NCI-H2171 (cell line): ENCODE measurements around the gene CNTN5.

Experiments used
- DNase-seq: peaks from one replicate; lab custom pipeline; 2025; lab: John Stamatoyannopoulos, UW

The CNTN5 gene

DNA sequence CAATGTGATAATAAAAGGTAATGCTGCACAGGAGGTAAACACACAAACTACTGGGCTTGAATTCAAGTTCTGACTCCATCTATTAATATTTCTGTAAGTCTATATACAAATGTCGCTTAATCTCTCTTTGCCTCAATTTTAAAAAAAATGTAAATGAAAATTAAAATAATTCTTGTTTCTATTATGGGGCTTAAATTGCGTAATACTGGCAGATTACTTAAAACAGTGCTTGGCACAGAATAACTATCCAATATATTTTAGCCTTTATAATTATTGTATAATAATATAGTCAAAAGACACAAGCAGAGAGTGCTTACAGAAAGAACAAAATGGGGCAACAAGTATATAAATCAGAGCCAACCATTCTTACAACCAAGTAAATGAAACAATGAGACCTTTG lies 489.1 kb downstream of the CNTN5 start:
- DNase-seq: no peak

DNA sequence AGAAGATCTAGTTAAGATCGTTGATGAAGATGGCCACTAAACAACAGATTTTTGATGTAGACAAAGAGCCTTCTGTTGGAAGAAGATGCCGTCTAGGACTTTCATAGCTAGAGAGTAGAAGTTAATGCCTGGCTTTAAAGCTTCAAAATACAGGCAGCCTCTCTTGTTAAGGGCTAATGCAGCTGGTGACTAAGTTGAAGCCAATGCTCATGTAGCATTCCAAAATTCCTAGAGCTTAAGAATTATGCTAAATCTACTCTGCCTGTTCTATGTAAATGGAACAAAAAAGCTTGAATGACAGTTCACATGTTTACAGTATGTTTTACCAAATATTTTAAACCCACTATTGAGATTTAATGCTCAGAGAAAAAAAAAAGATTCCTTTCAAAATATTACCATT lies 492.6 kb downstream of the CNTN5 start:
- no peak for DNase-seq

- DNase-seq: no peak
Observed at GRCh38 chr11:99519095-99519494, 498.3 kb downstream of the CNTN5 start.

GRCh38 chr11:99522467-99523173 lies 501.9 kb downstream of the CNTN5 start:
- no peak for DNase-seq

DNA sequence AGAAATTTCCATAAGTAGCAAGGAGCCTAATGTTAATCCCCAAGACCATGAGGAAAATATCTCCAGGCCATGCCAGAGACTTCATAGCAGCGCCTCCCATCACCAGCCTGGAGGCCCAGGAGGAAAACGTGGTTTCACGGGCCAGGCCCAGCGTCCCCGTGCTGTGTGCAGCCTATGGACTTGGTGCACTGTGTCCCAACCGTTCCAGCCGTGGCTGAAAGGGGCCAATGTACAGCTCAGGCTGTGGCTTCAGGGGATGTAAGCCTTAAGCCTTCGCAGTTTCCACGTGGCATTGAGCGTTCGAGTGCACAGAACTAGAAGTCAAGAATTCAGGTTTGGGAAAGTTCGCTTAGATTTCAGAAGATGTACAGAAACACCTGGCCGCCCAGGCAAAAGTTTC lies 510.7 kb downstream of the CNTN5 start:
- DNase-seq: no peak

DNA sequence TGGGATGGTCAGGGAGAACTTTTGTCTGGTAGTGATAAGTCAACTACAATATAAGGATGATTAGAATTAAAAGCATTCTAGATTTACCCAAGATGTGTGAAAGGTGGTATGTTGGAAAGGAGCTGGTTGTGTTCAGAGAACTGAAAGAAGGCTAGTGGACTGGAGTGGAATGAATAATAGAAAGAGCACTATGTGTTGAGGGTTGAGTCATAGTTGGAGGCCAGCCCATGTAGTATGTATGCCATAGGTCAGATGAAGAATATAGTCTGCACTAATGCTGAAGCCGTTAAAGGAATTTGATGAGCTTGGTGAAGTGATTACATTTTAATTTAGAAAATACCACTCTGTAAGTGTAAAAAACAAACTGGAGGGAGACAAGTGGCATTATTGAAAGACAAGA lies 514.1 kb downstream of the CNTN5 start:
- DNase-seq: no peak

DNA sequence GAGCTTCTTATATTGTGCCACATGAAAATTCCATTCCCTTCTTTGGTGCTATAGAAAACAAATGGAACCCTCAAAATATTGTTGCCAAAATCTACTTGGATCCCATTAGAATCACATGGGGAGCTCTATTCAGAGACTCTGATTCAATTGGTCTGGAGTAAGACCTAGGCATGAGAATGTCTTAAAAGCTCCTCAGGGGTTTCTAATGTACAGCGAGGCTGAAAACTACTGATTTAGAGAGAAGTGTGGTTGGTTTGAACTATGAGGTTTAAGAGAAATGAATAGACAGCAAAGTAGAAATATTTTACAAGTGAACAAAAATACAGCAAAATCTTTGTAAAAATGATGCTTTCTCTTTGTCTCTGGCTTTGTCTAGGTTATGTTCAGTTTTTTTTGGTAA lies 514.7 kb downstream of the CNTN5 start:
- DNase-seq: no peak

- no peak for DNase-seq
Observed at GRCh38 chr11:99535819-99536218, 515.1 kb downstream of the CNTN5 start.

DNA sequence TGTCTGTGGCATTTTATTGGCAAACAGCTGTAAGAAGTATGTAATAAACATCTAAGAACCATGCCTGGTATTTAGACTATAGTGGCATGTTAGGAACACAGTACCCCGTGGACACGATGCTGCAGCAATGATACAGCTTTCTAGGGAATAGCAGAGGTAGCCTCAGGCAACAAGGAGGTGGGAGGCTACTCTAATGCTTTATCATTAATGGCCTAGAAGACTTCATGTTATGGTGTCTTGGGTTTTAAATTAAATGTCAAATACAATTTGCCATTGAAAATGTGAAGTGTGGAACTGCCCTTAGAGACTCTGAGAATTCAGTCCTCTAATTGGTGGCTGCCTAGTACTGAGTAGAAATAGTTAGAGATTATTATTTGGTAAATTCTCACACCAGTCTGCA lies 516.9 kb downstream of the CNTN5 start:
- no peak for DNase-seq

DNA sequence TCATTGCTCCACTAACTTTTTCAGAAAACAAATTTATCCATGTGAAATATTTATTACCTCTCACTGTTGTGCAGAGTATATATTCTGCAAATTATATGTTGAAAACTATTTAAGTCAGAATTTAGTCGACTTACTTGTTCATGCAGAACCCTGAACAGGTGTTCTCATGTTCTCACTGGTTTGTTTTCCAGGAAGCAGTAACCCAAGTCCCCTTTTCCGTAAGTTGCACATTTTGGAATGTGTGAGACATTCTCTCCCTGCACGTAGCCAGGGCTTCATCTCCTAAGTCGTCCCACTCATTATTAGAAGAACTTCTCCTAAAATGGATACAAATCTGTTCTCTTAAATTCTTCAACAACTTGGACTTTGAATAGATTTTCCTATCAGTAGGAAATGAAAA lies 524.9 kb downstream of the CNTN5 start:
- DNase-seq: no peak

DNA sequence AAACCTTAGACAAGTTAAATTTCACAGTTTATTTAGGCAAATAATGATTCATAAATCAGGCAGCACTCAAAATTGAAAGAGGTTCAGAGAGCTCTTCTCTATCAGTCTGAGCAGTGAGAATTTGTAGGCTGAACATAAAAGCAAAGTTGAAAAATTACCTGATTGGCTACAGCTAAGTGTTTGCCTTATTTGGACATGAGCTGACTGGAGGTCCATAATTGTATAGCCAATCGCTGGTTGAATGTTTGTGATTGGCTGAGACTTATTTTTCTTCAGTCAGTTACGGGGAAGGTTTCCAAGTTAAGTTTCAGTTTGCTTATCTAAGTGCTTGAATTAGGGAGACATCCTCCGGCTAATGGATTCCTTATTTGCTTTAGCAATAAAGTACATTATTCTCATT lies 527.5 kb downstream of the CNTN5 start:
- no peak for DNase-seq

GRCh38 chr11:99554232-99554903 lies 533.6 kb downstream of the CNTN5 start:
- no peak for DNase-seq

DNA sequence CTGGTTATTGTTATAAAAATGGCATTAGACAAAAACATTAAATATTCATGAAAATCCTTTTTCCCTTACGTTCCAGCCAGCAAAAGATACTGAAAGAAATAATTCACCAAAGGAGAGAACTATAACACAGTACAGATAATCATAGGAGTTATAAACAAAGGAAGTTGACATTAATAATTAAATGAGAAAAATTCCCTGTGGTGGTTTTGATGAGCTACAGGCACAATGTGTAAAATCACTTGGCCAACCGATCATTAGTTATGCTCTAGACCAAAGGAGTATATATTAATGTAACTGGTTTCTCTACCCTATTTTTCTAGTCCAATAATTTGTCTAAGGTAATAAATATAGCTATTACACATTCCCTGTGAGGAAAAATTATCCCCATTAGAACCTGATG lies 534.7 kb downstream of the CNTN5 start:
- DNase-seq: no peak

DNA sequence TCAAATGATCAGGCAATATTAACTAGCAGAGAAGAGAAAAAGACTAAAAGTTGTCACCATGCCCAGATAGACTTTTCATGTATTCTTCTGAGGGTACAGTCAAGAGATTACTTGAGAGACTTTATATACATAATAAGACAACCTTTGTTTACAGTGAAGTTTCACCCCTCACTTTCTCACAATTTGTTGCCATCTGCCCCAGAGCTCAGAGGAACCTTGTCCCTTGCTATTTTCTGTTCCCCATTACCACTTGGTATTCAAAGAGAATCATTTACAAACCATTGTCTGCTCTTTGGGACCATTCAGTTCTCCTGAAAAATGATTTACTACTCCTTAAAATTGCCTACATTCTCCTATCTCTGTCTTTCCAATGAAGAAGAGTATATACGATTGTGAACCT lies 544.6 kb downstream of the CNTN5 start:
- DNase-seq: no peak

DNA sequence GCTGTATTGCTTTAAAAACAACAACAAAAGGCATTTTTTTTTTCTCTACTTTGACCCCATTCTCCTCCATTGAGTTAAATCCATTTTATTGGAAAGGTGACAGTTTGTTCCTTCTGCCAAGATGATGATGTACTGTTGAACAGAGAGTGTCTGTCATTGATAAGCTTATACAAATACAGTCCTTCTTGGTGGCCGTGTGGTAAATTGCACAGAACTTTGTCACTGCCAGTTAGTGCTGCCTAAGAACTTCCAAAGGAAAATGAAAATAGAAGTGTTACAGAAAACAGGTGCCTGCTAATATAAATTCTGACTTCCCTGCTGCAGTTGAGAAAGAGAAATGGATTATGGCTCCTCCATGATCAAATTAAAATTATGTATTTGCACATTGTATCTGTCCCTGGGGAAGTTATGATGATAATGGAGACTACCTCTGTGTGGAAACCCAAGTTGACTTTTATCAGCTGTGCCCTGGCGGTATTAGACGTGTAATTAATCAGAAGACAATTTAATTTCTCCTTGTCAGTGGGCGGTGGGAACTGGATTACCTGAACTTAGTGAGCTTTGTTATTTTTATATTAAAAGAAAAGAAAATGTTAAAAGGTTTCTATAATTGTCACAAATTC lies 546.7 kb downstream of the CNTN5 start:
- DNase-seq: no peak

DNA sequence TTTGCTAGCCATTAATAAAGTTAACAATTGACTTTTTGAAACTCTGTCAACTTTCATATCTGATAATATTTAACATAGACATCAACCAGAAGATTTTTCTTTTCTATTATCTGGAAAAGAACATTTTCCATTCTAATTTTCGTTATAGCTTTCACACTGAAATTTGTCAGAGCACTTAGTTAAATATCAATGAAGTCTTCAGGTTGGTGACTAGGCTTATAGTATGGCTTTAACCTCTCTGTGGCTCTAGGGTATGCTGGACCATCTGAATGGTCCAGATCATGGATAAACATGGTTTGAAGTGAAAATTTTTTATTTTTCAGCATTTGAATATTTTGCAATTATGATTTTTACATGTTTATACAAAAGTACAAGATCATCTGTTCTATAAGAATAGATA lies 548.1 kb downstream of the CNTN5 start:
- DNase-seq: no peak

DNA sequence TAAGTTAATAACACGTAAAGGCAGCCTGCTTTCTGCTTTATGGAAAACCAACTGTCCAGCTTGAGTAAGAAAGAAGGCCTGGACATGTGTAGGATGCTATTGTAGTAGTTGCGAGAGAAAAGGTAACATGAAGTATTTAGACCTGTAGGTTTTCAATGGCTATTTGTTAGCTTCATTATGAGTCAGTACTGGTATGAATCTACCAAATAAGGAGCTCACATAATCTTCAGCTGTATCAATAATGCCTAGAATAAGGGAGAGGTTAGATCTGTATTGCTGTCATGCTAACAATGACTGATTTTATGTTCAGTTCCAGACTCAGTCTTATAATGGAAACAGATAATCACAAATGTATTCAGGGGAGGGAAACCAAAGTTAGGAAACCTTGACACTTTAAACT lies 550.3 kb downstream of the CNTN5 start:
- no peak for DNase-seq

DNA sequence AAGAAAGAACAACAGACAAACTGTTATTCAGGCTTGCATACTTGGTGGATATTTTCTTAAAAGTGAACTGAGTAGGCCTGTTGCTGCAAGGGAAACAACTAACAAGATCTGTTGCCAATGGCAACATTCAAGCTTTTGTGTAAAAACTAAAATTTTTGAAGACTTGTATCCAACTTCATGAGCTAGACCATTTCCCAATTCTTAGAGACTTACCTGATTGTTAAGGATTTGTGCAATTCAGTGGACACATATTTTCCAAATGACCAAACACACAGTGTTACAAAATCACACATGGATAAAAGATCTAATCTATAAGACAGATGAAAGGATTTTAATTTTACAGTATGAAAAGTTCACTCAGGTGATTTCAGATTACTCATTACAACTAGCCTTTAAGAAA lies 564.1 kb downstream of the CNTN5 start:
- DNase-seq: no peak

GRCh38 chr11:99585606-99586005 lies 564.9 kb downstream of the CNTN5 start:
- no peak for DNase-seq

DNA sequence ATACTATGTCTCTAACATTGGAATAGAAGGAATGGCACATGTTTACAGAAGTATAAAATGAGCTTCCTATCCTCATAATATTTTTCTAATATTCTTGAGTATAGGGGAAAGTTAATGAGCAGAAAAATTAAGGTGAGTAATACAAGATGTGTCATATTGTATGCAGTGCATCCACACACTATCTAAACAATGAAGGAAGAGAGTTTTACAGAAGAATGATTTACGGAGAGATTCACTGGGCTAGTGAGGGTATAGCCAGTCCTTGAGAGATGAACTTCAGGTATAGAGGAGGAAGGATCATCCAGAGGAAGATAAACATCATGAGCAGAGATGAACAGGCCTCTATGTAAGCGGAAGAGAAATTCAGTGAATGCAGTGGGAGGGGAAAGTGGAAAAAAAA lies 569.0 kb downstream of the CNTN5 start:
- DNase-seq: no peak

DNA sequence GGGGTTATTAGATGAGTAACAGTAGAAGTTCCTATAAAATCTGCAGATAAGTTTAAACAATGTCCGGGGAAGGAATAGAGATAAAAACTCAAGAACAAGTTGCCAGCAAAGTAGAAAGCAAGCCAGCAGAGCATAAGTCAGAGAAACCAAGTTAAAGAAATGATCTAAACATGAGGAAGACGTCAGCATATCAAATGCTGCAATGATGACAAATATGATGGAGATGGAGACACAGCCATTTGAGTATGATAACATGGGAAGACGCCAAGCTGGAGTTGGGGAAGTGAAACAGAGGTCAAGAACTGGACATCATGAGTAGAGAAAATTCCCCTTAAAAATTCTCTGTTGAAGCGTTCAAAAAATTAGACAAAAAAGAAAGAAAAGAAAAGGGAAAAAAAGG lies 571.5 kb downstream of the CNTN5 start:
- no peak for DNase-seq

DNA sequence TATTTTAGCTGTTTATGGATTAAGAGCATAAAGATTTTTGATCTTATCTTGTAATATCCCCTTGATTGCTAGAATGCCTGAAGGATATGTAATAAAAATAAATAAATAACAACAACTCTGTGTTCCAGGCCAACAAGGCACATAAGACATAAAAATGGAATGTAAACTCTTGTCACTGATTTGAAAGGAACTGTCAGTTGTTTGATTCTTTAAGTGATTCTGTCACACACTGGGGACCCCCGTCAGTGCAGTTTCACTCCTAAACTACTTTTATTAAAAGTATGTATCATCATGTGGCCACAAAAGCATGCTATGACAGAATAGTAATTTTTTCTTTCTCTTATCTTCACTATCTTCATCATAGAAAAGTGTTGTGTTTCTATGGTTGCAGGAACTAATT lies 572.4 kb downstream of the CNTN5 start:
- DNase-seq: no peak

- DNase-seq: no peak
Observed at GRCh38 chr11:99601179-99601578, 580.4 kb downstream of the CNTN5 start.

GRCh38 chr11:99614352-99614751 lies 593.6 kb downstream of the CNTN5 start:
- no peak for DNase-seq
